HCEC 1CT (cell line): ENCODE data around the gene ALPL.
"Not testable (repeated sequence)": the region's sequence is repeated elsewhere in the genome, so short reads cannot be mapped to it uniquely, and the experiment has no call there.

Experiments
- DNase-seq: peaks from one replicate; pipeline ENCODE4 v3.0.0-alpha.2; 2017

The ALPL gene

GRCh38 chr1:21563971-21564370 is 54.7 kb downstream of the ALPL start:
- no peak for DNase-seq

GRCh38 chr1:21564521-21565095 is 55.4 kb downstream of the ALPL start:
- peak; percentile 39 for DNase-seq

GRCh38 chr1:21565285-21565684 is 56.1 kb downstream of the ALPL start:
- DNase-seq = no peak

- DNase-seq = not testable (repeated sequence)
These were observed 57.1 kb downstream of the ALPL start for GRCh38 chr1:21566361-21566760.

GRCh38 chr1:21567241-21568005 is 58.2 kb downstream of the ALPL start:
- DNase-seq = peak; percentile 91

- peak; percentile 11 for DNase-seq
These were observed 59.0 kb downstream of the ALPL start for GRCh38 chr1:21568006-21568746.

- no peak for DNase-seq
These were observed 59.7 kb downstream of the ALPL start for GRCh38 chr1:21568809-21569385.

GRCh38 chr1:21569820-21570527 is 60.8 kb downstream of the ALPL start:
- DNase-seq = no peak

- DNase-seq = no peak
These were observed 61.3 kb downstream of the ALPL start for GRCh38 chr1:21570528-21570875.

GRCh38 chr1:21570885-21571284 is 61.7 kb downstream of the ALPL start:
- DNase-seq = no peak

- no peak for DNase-seq
These were observed 63.0 kb downstream of the ALPL start for GRCh38 chr1:21572221-21572620.

- DNase-seq = no peak
These were observed 63.6 kb downstream of the ALPL start for GRCh38 chr1:21572735-21573277.

- no peak for DNase-seq
These were observed 64.3 kb downstream of the ALPL start for GRCh38 chr1:21573475-21573874.

GRCh38 chr1:21573971-21574465 is 64.8 kb downstream of the ALPL start:
- DNase-seq = peak; percentile 53

GRCh38 chr1:21574466-21575151 is 65.4 kb downstream of the ALPL start:
- DNase-seq = no peak

GRCh38 chr1:21575351-21575942 is 66.2 kb downstream of the ALPL start:
- DNase-seq = no peak

- no peak for DNase-seq
These were observed 67.0 kb downstream of the ALPL start for GRCh38 chr1:21576031-21576797.

GRCh38 chr1:21576798-21577187 is 67.6 kb downstream of the ALPL start:
- no peak for DNase-seq

- no peak for DNase-seq
These were observed 68.1 kb downstream of the ALPL start for GRCh38 chr1:21577324-21577723.

- DNase-seq = no peak
These were observed 68.7 kb downstream of the ALPL start for GRCh38 chr1:21577933-21578332.

GRCh38 chr1:21579791-21580190 is 70.6 kb downstream of the ALPL start:
- peak; percentile 17 for DNase-seq
